Stimulated activated CD8-positive, alpha-beta memory T cell treated with anti-CD3 and anti-CD28 coated beads, Interleukin-12 subunit alpha, Interleukin-12 subunit beta, amount 100 ng/mL, for 24 hours (primary cell): ENCODE results near the gene DGCR8.

ENCODE experiments used
- DNase-seq: peaks from one replicate; pipeline ENCODE4 v3.0.0-alpha.2; 2020; ENCODE audit errors: extremely low read depth

The DGCR8 gene

GRCh38 chr22:20052309-20053259 lies 27.5 kb upstream of the DGCR8 start:
- DNase-seq = no peak

- DNase-seq = no peak
These were observed 26.5 kb upstream of the DGCR8 start for GRCh38 chr22:20053407-20054033.

GRCh38 chr22:20054034-20054427 lies 26.0 kb upstream of the DGCR8 start:
- DNase-seq = no peak

- no peak for DNase-seq
These were observed 25.6 kb upstream of the DGCR8 start for GRCh38 chr22:20054485-20054884.

GRCh38 chr22:20055144-20055543 lies 24.9 kb upstream of the DGCR8 start:
- DNase-seq = no peak

GRCh38 chr22:20055654-20056053 lies 24.4 kb upstream of the DGCR8 start:
- DNase-seq = no peak

GRCh38 chr22:20056161-20056560 lies 23.9 kb upstream of the DGCR8 start:
- no peak for DNase-seq

GRCh38 chr22:20056696-20057386 lies 23.2 kb upstream of the DGCR8 start:
- DNase-seq = no peak

- DNase-seq = no peak
These were observed 22.3 kb upstream of the DGCR8 start for GRCh38 chr22:20057596-20058268.

- no peak for DNase-seq
These were observed 20.9 kb upstream of the DGCR8 start for GRCh38 chr22:20058989-20059770.

- DNase-seq = no peak
These were observed 19.2 kb upstream of the DGCR8 start for GRCh38 chr22:20060700-20061480.

GRCh38 chr22:20061481-20061861 lies 18.6 kb upstream of the DGCR8 start:
- no peak for DNase-seq

GRCh38 chr22:20062043-20062765 lies 17.8 kb upstream of the DGCR8 start:
- no peak for DNase-seq

GRCh38 chr22:20062766-20063083 lies 17.3 kb upstream of the DGCR8 start:
- DNase-seq = no peak

GRCh38 chr22:20063271-20064139 lies 16.5 kb upstream of the DGCR8 start:
- no peak for DNase-seq

- no peak for DNase-seq
These were observed 15.9 kb upstream of the DGCR8 start for GRCh38 chr22:20064140-20064480.

- DNase-seq = no peak
These were observed 15.3 kb upstream of the DGCR8 start for GRCh38 chr22:20064545-20065262.

- DNase-seq = no peak
These were observed 14.0 kb upstream of the DGCR8 start for GRCh38 chr22:20065896-20066616.
